GM06990 (cell line): ENCODE results near the gene APOBEC4.

Experiments
- DNase-seq: peaks from one replicate; pipeline ENCODE4 v3.0.0-alpha.2; 2011; ENCODE audit not compliant: insufficient read length; ENCODE audit errors: extremely low read depth
- H3K27me3 ChIP-seq: replicated peaks from 2 replicates; pipeline ENCODE4 v1.6.0; 2011; ENCODE audit warnings: low read length; ENCODE audit not compliant: control insufficient read depth, insufficient read depth
- H3K36me3 ChIP-seq: 2 replicates; pipeline ENCODE4 v1.5.1; 2011; ENCODE audit warnings: low read length; ENCODE audit not compliant: control insufficient read depth, insufficient read depth
- H3K4me3 ChIP-seq: replicated peaks from 2 replicates; pipeline ENCODE4 v1.5.1; 2011; ENCODE audit warnings: low read depth, mild to moderate bottlenecking, control low read depth, low read length
- TF ChIP-seq, protein P1 (sequence below): IDR thresholded peaks from 2 replicates; pipeline ENCODE4 v1.5.1; 2011; ENCODE audit warnings: low read length, control low read depth, mild to moderate bottlenecking, inconsistent platforms; ENCODE audit not compliant: insufficient read depth, poor library complexity, severe bottlenecking

The APOBEC4 gene

DNA sequence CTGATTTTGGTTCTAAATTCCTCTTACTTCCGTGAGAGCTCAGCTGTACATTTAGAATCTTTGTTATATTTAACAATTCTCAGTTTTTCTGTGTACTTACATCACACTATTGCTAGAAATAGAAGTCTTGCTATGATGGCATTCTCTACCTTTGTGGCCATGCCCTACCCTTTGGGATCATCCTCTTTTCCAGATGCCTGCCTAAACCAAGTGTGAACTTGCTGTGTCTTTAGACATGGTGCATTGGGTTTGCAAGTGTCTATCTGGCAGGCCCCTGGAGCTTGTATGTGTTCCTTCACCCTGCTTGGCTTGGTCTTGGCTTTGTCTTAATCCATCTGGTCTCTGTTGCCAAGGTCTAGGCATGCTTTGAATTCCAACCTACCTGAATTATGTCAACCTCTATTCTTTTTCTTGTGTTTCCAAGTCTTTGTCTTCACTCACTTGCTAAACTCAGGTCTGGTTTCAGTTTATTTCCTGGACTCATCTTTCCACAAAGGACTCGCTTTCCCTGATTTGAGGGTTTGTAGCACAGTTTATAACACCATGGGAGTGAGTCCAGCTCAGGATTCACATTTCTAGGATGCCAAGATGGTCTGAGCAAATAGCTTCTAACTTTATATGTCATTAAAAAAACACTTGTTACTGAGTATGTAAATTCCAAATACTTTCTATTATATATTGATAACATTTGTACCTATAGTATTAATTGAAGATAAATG is 20.6 kb upstream of the APOBEC4 start:
- Histone ChIP-seq H3K4me3 (no peak overlapping the region), H3K36me3 (no peaks in the 10 kb centered on the region), H3K27me3 (no peaks in the 10 kb centered on the region)
- DNase-seq: no peak
- TF ChIP-seq, protein P1, sequence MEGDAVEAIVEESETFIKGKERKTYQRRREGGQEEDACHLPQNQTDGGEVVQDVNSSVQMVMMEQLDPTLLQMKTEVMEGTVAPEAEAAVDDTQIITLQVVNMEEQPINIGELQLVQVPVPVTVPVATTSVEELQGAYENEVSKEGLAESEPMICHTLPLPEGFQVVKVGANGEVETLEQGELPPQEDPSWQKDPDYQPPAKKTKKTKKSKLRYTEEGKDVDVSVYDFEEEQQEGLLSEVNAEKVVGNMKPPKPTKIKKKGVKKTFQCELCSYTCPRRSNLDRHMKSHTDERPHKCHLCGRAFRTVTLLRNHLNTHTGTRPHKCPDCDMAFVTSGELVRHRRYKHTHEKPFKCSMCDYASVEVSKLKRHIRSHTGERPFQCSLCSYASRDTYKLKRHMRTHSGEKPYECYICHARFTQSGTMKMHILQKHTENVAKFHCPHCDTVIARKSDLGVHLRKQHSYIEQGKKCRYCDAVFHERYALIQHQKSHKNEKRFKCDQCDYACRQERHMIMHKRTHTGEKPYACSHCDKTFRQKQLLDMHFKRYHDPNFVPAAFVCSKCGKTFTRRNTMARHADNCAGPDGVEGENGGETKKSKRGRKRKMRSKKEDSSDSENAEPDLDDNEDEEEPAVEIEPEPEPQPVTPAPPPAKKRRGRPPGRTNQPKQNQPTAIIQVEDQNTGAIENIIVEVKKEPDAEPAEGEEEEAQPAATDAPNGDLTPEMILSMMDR: no peak

DNA sequence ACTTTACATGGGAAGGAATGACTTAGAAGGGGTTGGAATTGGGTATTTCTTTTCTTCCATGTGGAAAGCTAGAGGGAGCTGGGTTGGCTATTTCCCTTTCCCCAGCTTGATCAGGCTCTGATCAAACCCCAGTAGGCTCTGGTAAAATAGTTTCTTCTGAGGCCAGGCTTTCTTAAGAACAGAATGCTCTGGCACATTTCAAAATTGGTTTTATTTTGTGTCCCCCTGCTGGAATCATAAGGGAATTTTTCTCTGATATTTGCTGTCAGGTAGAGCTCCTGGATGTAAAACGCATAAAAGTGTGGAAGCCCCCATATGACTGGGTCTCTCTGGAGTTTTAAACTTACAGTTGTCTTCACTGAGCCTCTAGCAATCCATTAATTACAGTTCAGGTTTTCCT is 17.1 kb upstream of the APOBEC4 start:
- no peak for DNase-seq
- H3K27me3 ChIP-seq: no peaks in the 10 kb centered on the region
- no peak overlapping the region for H3K4me3 ChIP-seq
- TF ChIP-seq, protein P1: no peak
- no peaks in the 10 kb centered on the region for H3K36me3 ChIP-seq

DNA sequence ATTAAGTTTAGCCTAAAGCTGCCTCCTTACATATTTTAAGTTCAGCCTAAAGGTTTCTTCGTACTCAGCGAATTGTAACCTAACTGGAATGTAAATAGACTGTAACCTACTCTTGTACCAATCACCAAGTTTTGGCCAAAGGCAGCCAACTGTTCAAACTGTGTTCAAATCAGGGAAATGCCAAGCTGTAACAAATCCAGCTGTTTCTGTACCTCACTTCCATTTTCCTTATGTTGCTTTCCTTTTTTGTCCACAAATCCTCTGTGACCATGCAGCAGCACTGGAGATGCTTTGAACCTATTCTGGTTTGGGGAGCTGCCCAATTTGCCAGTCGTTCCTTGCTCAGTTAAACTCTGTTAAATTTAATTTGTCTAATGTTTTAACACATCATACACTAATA is 3.2 kb upstream of the APOBEC4 start:
- H3K27me3 ChIP-seq: no peaks in the 10 kb centered on the region
- TF ChIP-seq, protein P1: no peak
- no peaks in the 10 kb centered on the region for H3K36me3 ChIP-seq
- no peak for DNase-seq
- no peak overlapping the region for H3K4me3 ChIP-seq

DNA sequence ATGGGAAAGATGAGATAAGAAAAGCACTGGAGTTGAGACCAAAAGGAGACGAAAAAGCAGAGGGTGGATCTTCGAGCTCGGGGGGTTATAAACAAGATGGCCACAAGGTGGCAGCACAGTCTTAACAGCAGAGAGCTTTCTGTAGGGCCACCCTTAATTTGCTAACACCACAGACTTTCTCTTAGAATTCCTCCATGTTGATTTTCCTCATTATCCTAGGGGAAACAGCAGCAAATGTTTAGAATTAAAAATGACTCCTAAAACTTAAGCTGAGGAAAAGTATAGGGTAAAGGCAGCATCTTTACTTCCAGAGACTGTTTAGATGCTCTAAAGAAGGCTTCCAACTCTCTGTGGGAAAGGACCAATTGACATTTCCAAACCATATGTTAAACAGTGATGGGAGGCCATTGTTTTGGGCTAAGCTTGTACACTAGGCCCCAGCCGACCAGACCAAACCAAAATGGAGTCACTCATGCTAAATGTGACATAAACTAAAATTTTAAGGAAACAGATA is 2.5 kb upstream of the APOBEC4 start:
- no peaks in the 10 kb centered on the region for H3K27me3 ChIP-seq
- DNase-seq: no peak
- TF ChIP-seq, protein P1: peak; percentile 80
- no peak overlapping the region for H3K4me3 ChIP-seq
- H3K36me3 ChIP-seq: no peaks in the 10 kb centered on the region

DNA sequence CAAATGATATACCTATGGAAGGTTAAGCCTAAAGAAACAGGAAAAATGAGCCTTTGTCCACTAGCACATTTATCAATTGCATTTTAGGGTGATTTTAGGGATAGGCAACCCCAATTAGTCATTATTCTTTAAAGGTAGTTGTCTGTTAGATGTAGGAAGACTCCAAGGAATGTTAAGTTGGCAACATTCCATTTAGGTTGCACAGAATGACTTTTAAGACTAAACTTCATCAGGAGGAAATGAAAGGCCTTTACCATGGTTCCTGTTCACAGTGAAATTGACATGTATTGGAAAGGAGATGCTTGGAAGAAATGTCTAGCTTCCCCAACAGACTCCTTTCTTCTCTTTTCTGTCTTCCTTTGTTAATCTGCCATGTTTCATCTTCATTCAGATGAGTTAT is 1.6 kb upstream of the APOBEC4 start:
- H3K27me3 ChIP-seq: no peaks in the 10 kb centered on the region

More for the DNA sequence above, 1.6 kb upstream of the APOBEC4 start:
- no peak for DNase-seq
- Histone ChIP-seq H3K36me3 (no peaks in the 10 kb centered on the region), H3K4me3 (no peak overlapping the region)
- TF ChIP-seq, protein P1: no peak
